B cell (primary cell): Measurements from ENCODE around the gene FADS6. TPM values are rescaled to one million over a fixed set of nuclear protein-coding genes. Genes with fewer than 3 reads are reported as not detected.

Source experiments
- ATAC-seq: fragments of 200-7000 bp; cut with Tn5 transposase; one replicate; pipeline ENCODE4 v1.10.0; 2021; ENCODE audit warnings: low read depth, mild to moderate bottlenecking, moderate number of reproducible peaks, moderate library complexity
- CTCF ChIA-PET: fragments of 350-600 bp; sonication (Branson Sonifier 250); formaldehyde crosslinking; loops from one replicate; lab custom pipeline; 2021; ENCODE audit warnings: antibody characterized with exemption, inconsistent platforms; lab: Charles Lee
- POLR2A ChIA-PET: fragments of 350-600 bp; sonication (Branson Sonifier 250); formaldehyde crosslinking; loops from one replicate; lab custom pipeline; 2021; ENCODE audit warnings: antibody characterized with exemption; lab: Charles Lee
- DNase-seq: peaks from one replicate; pipeline ENCODE4 v3.0.0; 2013
- H2AFZ ChIP-seq: 2 replicates; pipeline ENCODE4 v1.6.1; 2012; ENCODE audit warnings: mild to moderate bottlenecking, low read depth, low read length; ENCODE audit not compliant: insufficient read depth, poor library complexity, severe bottlenecking
- H3K27ac ChIP-seq, 2 donors: 1 replicate in 1 of 2; 2 replicates in 1 of 2; pipeline ENCODE4 v1.5.1; 2012 to 2013; ENCODE audit warnings: low read length in 2 of 2, mild to moderate bottlenecking in 2 of 2, moderate library complexity in 1 of 2
- H3K27me3 ChIP-seq, 4 experiments: fragments of 200-600 bp in 1 of 4; sonication (generic) in 1 of 4; replicated peaks in 1 of 4; 1 replicate in 2 of 4; 2 replicates in 2 of 4; pipeline versions ENCODE4 v1.6.1 to v1.7.0; 2013 to 2016; ENCODE audit warnings: low read length in 3 of 4, mild to moderate bottlenecking in 2 of 4, mixed read lengths in 1 of 4, moderate library complexity in 1 of 4; ENCODE audit not compliant: insufficient read depth in 4 of 4, control insufficient read depth in 3 of 4; ENCODE audit errors: control extremely low read depth in 1 of 4
- H3K36me3 ChIP-seq, 2 experiments: replicated peaks in 1 of 2; 1 replicate in 1 of 2; 2 replicates in 1 of 2; pipeline versions ENCODE4 v1.6.1 to v1.7.1; 2013; ENCODE audit warnings: low read length in 1 of 2; ENCODE audit not compliant: insufficient read depth in 2 of 2, control insufficient read depth in 1 of 2; ENCODE audit errors: control extremely low read depth in 1 of 2, extremely low read depth in 1 of 2
- H3K4me1 ChIP-seq, 2 donors: fragments of 200-600 bp in 1 of 2; sonication (generic) in 1 of 2; 1 replicate in 1 of 2; 2 replicates in 1 of 2; pipeline versions ENCODE4 v1.5.1 to v1.6.1; 2013 to 2017; ENCODE audit warnings: low read length in 2 of 2; ENCODE audit not compliant: control insufficient read depth in 2 of 2, insufficient read depth in 2 of 2
- H3K4me2 ChIP-seq: replicated peaks from 2 replicates; pipeline ENCODE3; 2012; ENCODE audit warnings: mild to moderate bottlenecking, low read depth, low read length; ENCODE audit not compliant: poor library complexity, severe bottlenecking
- H3K4me3 ChIP-seq, 5 experiments: fragments of 200-600 bp in 1 of 5; sonication (generic) in 1 of 5; 1 replicate in 3 of 5; 2 replicates in 2 of 5; pipeline versions ENCODE4 v1.5.1 to v1.7.0; 2011 to 2016; ENCODE audit warnings: low read length in 4 of 5, mild to moderate bottlenecking in 4 of 5, low read depth in 2 of 5, control low read depth in 1 of 5, moderate library complexity in 1 of 5; ENCODE audit not compliant: insufficient read depth in 1 of 5; ENCODE audit errors: control extremely low read depth in 1 of 5, extremely low read depth in 1 of 5
- H3K79me2 ChIP-seq: fragments of 200-600 bp; sonication (generic); one replicate; pipeline ENCODE4 v1.6.0; 2016; ENCODE audit warnings: low read length; ENCODE audit not compliant: control insufficient read depth, insufficient read depth
- H3K9ac ChIP-seq: fragments of 200-600 bp; sonication (generic); 2 replicates; pipeline ENCODE4 v1.6.1; 2017; ENCODE audit warnings: mild to moderate bottlenecking, low read length, moderate library complexity
- H3K9me3 ChIP-seq, 3 donors: one replicate each; pipeline versions ENCODE4 v1.6.1 to v1.7.1; 2013; ENCODE audit warnings: low read length in 2 of 3; ENCODE audit not compliant: control insufficient read depth in 2 of 3, insufficient read depth in 1 of 3; ENCODE audit errors: control extremely low read depth in 1 of 3
- H4K20me1 ChIP-seq: 2 replicates; pipeline ENCODE4 v1.6.0; 2012; ENCODE audit warnings: mild to moderate bottlenecking, low read length; ENCODE audit not compliant: insufficient read depth, control insufficient read depth, poor library complexity, severe bottlenecking
- H3K27ac Mint-ChIP-seq: one replicate; pipeline ENCODE4 v1.8.0; 2021; ENCODE audit warnings: mixed read lengths
- H3K27me3 Mint-ChIP-seq: one replicate; pipeline ENCODE4 v1.8.0; 2021; ENCODE audit warnings: mixed read lengths
- H3K4me1 Mint-ChIP-seq: one replicate; pipeline ENCODE4 v1.8.0; 2021; ENCODE audit warnings: mixed read lengths
- H3K4me3 Mint-ChIP-seq: one replicate; pipeline ENCODE4 v1.8.0; 2021; ENCODE audit warnings: mixed read lengths
- H3K9me3 Mint-ChIP-seq: one replicate; pipeline ENCODE4 v1.8.0; 2022; ENCODE audit warnings: mixed read lengths; ENCODE audit not compliant: insufficient read depth
- EZH2 ChIP-seq: IDR thresholded peaks from 2 replicates; pipeline ENCODE4 v1.6.1; 2012; ENCODE audit warnings: borderline replicate concordance, low read depth, mild to moderate bottlenecking, moderate library complexity, low read length; ENCODE audit not compliant: insufficient read depth, poor library complexity, severe bottlenecking
- whole genome bisulfite sequencing: methylation state at CpG from one replicate; pipeline ENCODE4 v1.1.5; 2013; ENCODE audit warnings: missing lambda C conversion rate; ENCODE audit not compliant: insufficient coverage; 5-methylcytosine and 5-hydroxymethylcytosine counted together
- intact Hi-C: fragments of 100-400 bp; cut with micrococcal nuclease; formaldehyde crosslinking; loops from one replicate; pipeline ENCODE4 v1.10.0; 2022
- polyA plus RNA-seq: library from polyadenylated mRNA; depleted of rRNA; stranded (reverse); fragments of >200 nt; gene quantifications from 2 replicates; pipeline ENCODE4 v1.2.3, GENCODE V29; 2012
- total RNA-seq, 2 donors: library from RNA; stranded (reverse); fragments of 120-200 nt in 1 of 2; gene quantifications; 1 replicate in 1 of 2; 2 replicates in 1 of 2; pipeline versions ENCODE4 v1.2.3 to v1.2.4, GENCODE V29; 2013 to 2022
- TF ChIP-seq, protein P1 (sequence below): fragments of 200-600 bp; IDR thresholded peaks from one replicate; pipeline ENCODE4 v1.8.0; 2022; ENCODE audit warnings: antibody characterized with exemption, mild to moderate bottlenecking

Gene FADS6
- total and polyA plus RNA-seq, 2 donors (not counting 1 experiment from before 2014, with no cell fraction given): not detected

DNA sequence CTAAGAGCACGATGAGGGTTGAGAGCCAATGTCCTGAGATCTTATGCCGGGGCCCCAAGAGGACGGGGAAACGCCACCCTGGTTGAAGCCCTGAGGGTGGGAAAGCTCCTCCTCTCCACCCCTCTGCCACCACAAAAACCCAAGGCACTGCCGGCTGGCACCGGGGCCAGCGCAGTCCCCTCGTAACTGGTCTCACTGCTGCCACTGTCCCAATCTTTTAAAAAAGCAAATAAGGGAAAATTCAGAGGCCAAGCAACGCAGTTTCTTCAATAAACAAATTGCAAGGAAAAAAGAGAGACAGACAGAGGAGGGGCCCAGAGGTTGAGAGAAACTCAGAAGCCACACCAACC lies 40.4 kb downstream of the FADS6 start:
- peak overlapping the region; percentile 63 for H3K4me2 ChIP-seq
- intact Hi-C loops: no loop called here
- H3K27me3 ChIP-seq: peaks cover 0 to 66% (median 27%) of the 10 kb centered on the region in 4 experiments
- Mint-ChIP-seq H3K4me3 (no peak overlapping the region), H3K27ac (no peak overlapping the region), H3K9me3 (no peaks in the 10 kb centered on the region), H3K27me3 (peaks cover 66% of the 10 kb centered on the region), H3K4me1 (peaks cover 4% of the 10 kb centered on the region)
- H4K20me1 ChIP-seq: no peaks in the 10 kb centered on the region
- no peak overlapping the region for H3K9ac ChIP-seq
- ATAC-seq: no peak
- CTCF ChIA-PET: interaction anchor here (1.0 to 1.2 kb wide), 3 partner anchors 9 to 79 kb away, joined by 3 read pairs; no protein-coding TSS in a partner anchor
- peaks cover 0 to 8% (median 0%) of the 10 kb centered on the region in 3 donors for H3K9me3 ChIP-seq
- no peak overlapping the region for H3K4me3 ChIP-seq
- H3K27ac ChIP-seq: no peak overlapping the region
- DNase-seq: no peak
- no peak overlapping the region for H2AFZ ChIP-seq
- POLR2A ChIA-PET: no interaction called here
- H3K4me1 ChIP-seq: peaks cover 6 to 16% of the 10 kb centered on the region in 2 donors
- no peak for TF ChIP-seq EZH2
- TF ChIP-seq, protein P1, sequence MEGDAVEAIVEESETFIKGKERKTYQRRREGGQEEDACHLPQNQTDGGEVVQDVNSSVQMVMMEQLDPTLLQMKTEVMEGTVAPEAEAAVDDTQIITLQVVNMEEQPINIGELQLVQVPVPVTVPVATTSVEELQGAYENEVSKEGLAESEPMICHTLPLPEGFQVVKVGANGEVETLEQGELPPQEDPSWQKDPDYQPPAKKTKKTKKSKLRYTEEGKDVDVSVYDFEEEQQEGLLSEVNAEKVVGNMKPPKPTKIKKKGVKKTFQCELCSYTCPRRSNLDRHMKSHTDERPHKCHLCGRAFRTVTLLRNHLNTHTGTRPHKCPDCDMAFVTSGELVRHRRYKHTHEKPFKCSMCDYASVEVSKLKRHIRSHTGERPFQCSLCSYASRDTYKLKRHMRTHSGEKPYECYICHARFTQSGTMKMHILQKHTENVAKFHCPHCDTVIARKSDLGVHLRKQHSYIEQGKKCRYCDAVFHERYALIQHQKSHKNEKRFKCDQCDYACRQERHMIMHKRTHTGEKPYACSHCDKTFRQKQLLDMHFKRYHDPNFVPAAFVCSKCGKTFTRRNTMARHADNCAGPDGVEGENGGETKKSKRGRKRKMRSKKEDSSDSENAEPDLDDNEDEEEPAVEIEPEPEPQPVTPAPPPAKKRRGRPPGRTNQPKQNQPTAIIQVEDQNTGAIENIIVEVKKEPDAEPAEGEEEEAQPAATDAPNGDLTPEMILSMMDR: no peak
- no peaks in the 10 kb centered on the region for H3K36me3 ChIP-seq
- H3K79me2 ChIP-seq: no peaks in the 10 kb centered on the region
- 23% methylated on average over 9 of the region's 9 CpGs for WGBS

DNA sequence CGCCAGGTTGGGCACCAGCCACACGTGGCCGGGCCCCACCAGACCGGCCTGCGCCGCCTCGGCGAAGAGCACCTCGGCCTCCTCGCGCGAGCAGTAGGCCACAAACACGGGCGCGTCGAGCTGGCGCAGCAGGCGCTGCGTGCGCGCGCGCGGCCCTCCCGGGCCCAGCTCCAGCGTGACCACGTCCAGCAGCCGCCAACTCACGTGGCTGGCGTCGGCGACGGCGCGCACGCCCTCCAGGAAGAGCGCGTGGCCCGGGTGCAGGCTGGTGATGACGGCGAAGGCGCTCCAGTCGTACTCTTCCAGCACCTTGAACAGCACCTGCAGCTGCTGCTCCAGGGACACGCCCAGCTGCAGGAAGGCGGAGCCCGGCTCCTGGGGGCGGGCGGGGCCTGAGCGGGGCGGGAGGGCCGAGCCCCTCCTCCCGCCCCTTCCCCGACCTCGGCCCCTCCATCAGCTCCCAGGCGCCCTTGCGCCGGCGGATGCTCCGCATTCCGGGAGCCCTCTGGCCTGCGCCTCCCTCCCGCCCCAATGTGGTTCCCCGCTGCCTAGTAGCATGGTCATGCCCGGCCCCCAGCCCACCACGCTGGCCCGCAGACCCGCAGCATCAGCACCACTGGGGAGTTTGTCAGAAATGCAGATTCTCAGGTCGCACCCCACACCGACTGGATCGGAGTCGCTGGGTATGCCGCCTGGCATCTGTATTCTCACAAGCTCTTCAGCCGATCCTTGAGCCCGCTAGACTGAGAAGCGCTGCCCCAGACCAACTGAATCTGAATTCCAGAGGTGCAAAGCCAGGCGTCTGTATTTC lies 41.0 kb downstream of the FADS6 start:
- DNase-seq (peak; percentile 63), ATAC-seq (peak; percentile 77)
- Mint-ChIP-seq H3K27me3 (peaks cover 61% of the 10 kb centered on the region), H3K27ac (no peak overlapping the region), H3K4me1 (peaks cover 4% of the 10 kb centered on the region), H3K9me3 (no peaks in the 10 kb centered on the region), H3K4me3 (peak overlapping the region; percentile 41)
- Histone ChIP-seq H3K27ac (no peak overlapping the region), H3K4me1 (peaks cover 6 to 16% of the 10 kb centered on the region in 2 donors), H3K4me2 (peak overlapping the region; percentile 63), H3K36me3 (no peaks in the 10 kb centered on the region), H3K27me3 (peaks cover 0 to 65% (median 27%) of the 10 kb centered on the region in 4 experiments), H3K79me2 (no peaks in the 10 kb centered on the region), H3K4me3 (no peak overlapping the region), H2AFZ (no peak overlapping the region), H3K9ac (no peak overlapping the region), H4K20me1 (no peaks in the 10 kb centered on the region), H3K9me3 (peaks cover 0 to 8% (median 0%) of the 10 kb centered on the region in 3 donors)
- 14% methylated on average over 76 of the region's 76 CpGs for WGBS
- ChIA-PET CTCF (interaction anchor here (1.0 to 1.2 kb wide), 4 partner anchors 9 to 78 kb away, joined by 3 read pairs; no protein-coding TSS in a partner anchor), POLR2A (no interaction called here)
- no peak for TF ChIP-seq EZH2
- TF ChIP-seq, protein P1: no peak
- intact Hi-C loops: no loop called here
